OCI-LY3 (cell line): Measurements from ENCODE around the gene TFEC.

Experiments
- H2AFZ ChIP-seq: fragments of 200-600, 300-600 bp; shearing (Covaris generic); 2 replicates; pipeline ENCODE4 v1.6.0; 2014; ENCODE audit warnings: antibody characterized with exemption, low read depth, low read length
- H3K27ac ChIP-seq: fragments of 200-600, 300-600 bp; sonication (generic); 2 replicates; pipeline ENCODE4 v1.5.1; 2014; ENCODE audit warnings: mild to moderate bottlenecking, low read length, moderate library complexity, mixed read lengths
- H3K27me3 ChIP-seq: fragments of 200-600, 300-600 bp; sonication (generic); 2 replicates; pipeline ENCODE4 v1.6.1; 2014; ENCODE audit warnings: low read depth, low read length, mixed read lengths
- H3K36me3 ChIP-seq: fragments of 200-600, 300-600 bp; sonication (generic); replicated peaks from 2 replicates; pipeline ENCODE3; 2014; ENCODE audit warnings: low read depth, low read length, mixed read lengths
- H3K4me1 ChIP-seq: fragments of 300-600, 200-600 bp; sonication (generic); 2 replicates; pipeline ENCODE4 v1.6.1; 2014; ENCODE audit warnings: low read length, mixed read lengths
- H3K4me2 ChIP-seq: fragments of 200-600, 300-600 bp; sonication (generic); 2 replicates; pipeline ENCODE4 v1.6.1; 2014; ENCODE audit warnings: low read length, mixed read lengths
- H3K4me3 ChIP-seq: fragments of 300-600, 200-600 bp; sonication (generic); 2 replicates; pipeline ENCODE4 v1.5.1; 2014; ENCODE audit warnings: antibody characterized with exemption, mild to moderate bottlenecking, low read length, moderate library complexity
- H3K79me2 ChIP-seq: fragments of 300-600, 200-600 bp; shearing (Covaris generic); 2 replicates; pipeline ENCODE4 v1.6.1; 2014; ENCODE audit warnings: mild to moderate bottlenecking, low read length, mixed read lengths
- H3K9ac ChIP-seq: fragments of 300-600, 200-600 bp; shearing (Covaris generic); 2 replicates; pipeline ENCODE4 v1.6.0; 2014; ENCODE audit warnings: mild to moderate bottlenecking, low read length, moderate library complexity
- H3K9me3 ChIP-seq: fragments of 200-600, 300-600 bp; shearing (Covaris generic); 2 replicates; pipeline ENCODE4 v1.6.1; 2014; ENCODE audit warnings: low read length, mixed read lengths; ENCODE audit not compliant: insufficient read depth
- H4K20me1 ChIP-seq: fragments of 200-600, 300-600 bp; sonication (generic); 2 replicates; pipeline ENCODE4 v1.6.1; 2016; ENCODE audit warnings: low read length, mixed read lengths; ENCODE audit not compliant: insufficient read depth
- CTCF ChIP-seq: fragments of 200-600, 300-600 bp; sonication (generic); IDR thresholded peaks from 2 replicates; pipeline ENCODE4 v1.5.1; 2014; ENCODE audit warnings: antibody characterized with exemption, low read length, low read depth
- EZH2phosphoT487 ChIP-seq: fragments of 200-600 bp; shearing (Covaris generic); IDR thresholded peaks from 2 replicates; pipeline ENCODE4 v1.6.1; 2018; ENCODE audit warnings: antibody characterized with exemption, mixed run types, low read depth

Gene TFEC

GRCh38 chr7:115924411-115924810 is 106.2 kb downstream of the TFEC start:
- TF ChIP-seq CTCF (no peak), EZH2phosphoT487 (no peak)
- no peak overlapping the region for H3K4me2 ChIP-seq
- no peak overlapping the region for H2AFZ ChIP-seq
- no peak overlapping the region for H3K4me3 ChIP-seq
- H3K27me3 ChIP-seq: no peaks in the 10 kb centered on the region
- no peaks in the 10 kb centered on the region for H3K9me3 ChIP-seq
- H3K4me1 ChIP-seq: peaks cover 29% of the 10 kb centered on the region
- no peak overlapping the region for H3K27ac ChIP-seq
- H3K9ac ChIP-seq: no peak overlapping the region
- no peaks in the 10 kb centered on the region for H3K36me3 ChIP-seq
- H4K20me1 ChIP-seq: peaks cover 8% of the 10 kb centered on the region; the same call in 1 of the 2 replicates
- no peaks in the 10 kb centered on the region for H3K79me2 ChIP-seq

GRCh38 chr7:115920367-115920766 is 110.2 kb downstream of the TFEC start:
- H4K20me1 ChIP-seq: no peaks in the 10 kb centered on the region
- no peaks in the 10 kb centered on the region for H3K79me2 ChIP-seq
- no peaks in the 10 kb centered on the region for H3K36me3 ChIP-seq
- no peak overlapping the region for H3K4me2 ChIP-seq
- H3K27ac ChIP-seq: no peak overlapping the region
- H3K9me3 ChIP-seq: no peaks in the 10 kb centered on the region
- no peak overlapping the region for H3K4me3 ChIP-seq
- no peak overlapping the region for H2AFZ ChIP-seq
- peaks cover 5% of the 10 kb centered on the region; the same call in 1 of the 2 replicates for H3K4me1 ChIP-seq
- TF ChIP-seq EZH2phosphoT487: no peak
- TF ChIP-seq CTCF: no peak
- H3K27me3 ChIP-seq: no peaks in the 10 kb centered on the region
- H3K9ac ChIP-seq: no peak overlapping the region

GRCh38 chr7:115914951-115915350 is 115.6 kb downstream of the TFEC start:
- H3K27ac ChIP-seq: no peak overlapping the region
- H3K27me3 ChIP-seq: no peaks in the 10 kb centered on the region
- H3K79me2 ChIP-seq: no peaks in the 10 kb centered on the region
- TF ChIP-seq EZH2phosphoT487 (no peak), CTCF (no peak)
- no peaks in the 10 kb centered on the region for H3K36me3 ChIP-seq
- H3K4me1 ChIP-seq: peaks cover 13% of the 10 kb centered on the region
- H3K4me3 ChIP-seq: no peak overlapping the region
- no peak overlapping the region for H2AFZ ChIP-seq
- no peaks in the 10 kb centered on the region for H4K20me1 ChIP-seq
- no peak overlapping the region for H3K4me2 ChIP-seq
- no peaks in the 10 kb centered on the region for H3K9me3 ChIP-seq
- H3K9ac ChIP-seq: no peak overlapping the region

DNA sequence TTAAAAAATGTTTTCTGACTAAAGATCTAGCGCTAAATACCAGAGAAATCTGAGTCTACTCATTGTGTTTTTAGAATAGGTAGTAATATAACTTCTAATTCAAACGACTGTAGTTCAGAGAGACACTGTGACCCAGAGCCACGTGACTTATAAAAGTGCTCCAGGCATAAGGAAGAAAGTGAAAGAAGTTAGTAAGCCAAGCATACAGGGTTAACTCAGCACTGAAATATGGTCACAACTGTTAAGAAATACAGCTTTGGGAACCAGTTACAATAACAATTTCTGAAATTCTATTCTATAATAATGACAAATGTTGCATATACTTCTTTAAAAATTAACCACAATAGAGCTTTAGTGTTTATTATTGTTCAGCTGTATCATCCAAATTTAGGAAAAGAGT is 119.1 kb downstream of the TFEC start:
- no peaks in the 10 kb centered on the region for H4K20me1 ChIP-seq
- no peak overlapping the region for H3K4me2 ChIP-seq
- no peaks in the 10 kb centered on the region for H3K27me3 ChIP-seq
- no peaks in the 10 kb centered on the region for H3K36me3 ChIP-seq
- H3K4me3 ChIP-seq: no peak overlapping the region
- no peak overlapping the region for H3K9ac ChIP-seq
- no peak for TF ChIP-seq EZH2phosphoT487
- TF ChIP-seq CTCF: no peak
- no peaks in the 10 kb centered on the region for H3K9me3 ChIP-seq
- H3K27ac ChIP-seq: no peak overlapping the region
- no peak overlapping the region for H2AFZ ChIP-seq
- H3K4me1 ChIP-seq: peaks cover 13% of the 10 kb centered on the region
- no peaks in the 10 kb centered on the region for H3K79me2 ChIP-seq
